ENCODE results near the gene ZNF407.

ZNF407 gene

DNA sequence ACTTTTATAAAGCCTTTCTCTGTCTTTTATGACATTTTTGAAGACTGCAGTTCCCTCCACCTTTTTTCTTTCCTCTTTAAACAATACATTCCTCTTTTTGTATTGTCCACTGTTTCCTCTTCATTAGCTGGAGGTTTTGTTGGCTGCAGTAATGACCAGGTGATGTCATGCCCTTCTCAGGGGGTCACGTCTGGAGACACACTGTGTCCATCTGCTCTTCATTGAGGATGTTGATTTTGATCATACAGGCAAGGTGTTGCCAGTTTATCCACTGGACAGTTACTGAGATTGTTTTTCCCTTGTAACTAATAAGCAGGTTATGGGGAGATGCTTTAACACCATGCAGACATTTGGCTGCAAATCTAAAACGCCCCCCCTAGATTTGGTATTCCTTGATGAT is 19.8 kb downstream of the ZNF407 start:
- ATAC-seq (replicated peaks; ENCODE audit: extremely low read depth, poor library complexity, severe bottlenecking) = no peak
- no peak overlapping the region for H3K27ac Mint-ChIP-seq (ENCODE audit: low read depth)
- peaks cover 1% of the 10 kb centered on the region for H3K36me3 Mint-ChIP-seq (ENCODE audit: insufficient read depth)
- DNase-seq (ENCODE audit: low spot score in 2 of 2) = no peak
- H3K9me3 Mint-ChIP-seq = no peaks in the 10 kb centered on the region
- H3K27me3 Mint-ChIP-seq = no peaks in the 10 kb centered on the region
- no peak overlapping the region for H3K4me3 Mint-ChIP-seq
- H3K4me1 Mint-ChIP-seq = peaks cover 4% of the 10 kb centered on the region

DNA sequence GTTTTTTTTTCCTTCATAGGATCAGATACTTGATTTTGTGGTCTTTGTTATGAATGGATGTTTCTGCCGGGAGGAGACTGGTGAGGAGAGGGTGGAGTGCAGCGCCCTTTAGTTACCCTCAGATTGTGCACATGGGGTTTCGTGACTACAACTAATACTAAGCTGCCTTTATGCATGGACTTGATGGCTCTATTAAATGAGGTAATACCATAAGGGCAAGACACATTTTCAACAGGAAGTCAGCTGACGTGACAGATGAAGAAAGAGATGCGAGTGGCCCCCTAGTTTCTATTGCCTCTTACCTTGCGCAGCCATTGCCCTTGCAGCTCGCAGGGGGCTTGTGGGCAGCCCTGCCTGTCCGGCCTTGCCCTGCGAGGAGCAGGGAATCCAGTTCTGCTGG is 24.4 kb downstream of the ZNF407 start:
- H3K4me1 Mint-ChIP-seq = peaks cover 3% of the 10 kb centered on the region
- H3K27ac Mint-ChIP-seq (ENCODE audit: low read depth) = no peak overlapping the region
- DNase-seq (ENCODE audit: low spot score in 2 of 2) (no peak), ATAC-seq (replicated peaks; ENCODE audit: extremely low read depth, poor library complexity, severe bottlenecking) (no peak)
- no peaks in the 10 kb centered on the region for H3K27me3 Mint-ChIP-seq
- no peak overlapping the region for H3K4me3 Mint-ChIP-seq
- H3K36me3 Mint-ChIP-seq (ENCODE audit: insufficient read depth) = no peaks in the 10 kb centered on the region
- no peaks in the 10 kb centered on the region for H3K9me3 Mint-ChIP-seq

DNA sequence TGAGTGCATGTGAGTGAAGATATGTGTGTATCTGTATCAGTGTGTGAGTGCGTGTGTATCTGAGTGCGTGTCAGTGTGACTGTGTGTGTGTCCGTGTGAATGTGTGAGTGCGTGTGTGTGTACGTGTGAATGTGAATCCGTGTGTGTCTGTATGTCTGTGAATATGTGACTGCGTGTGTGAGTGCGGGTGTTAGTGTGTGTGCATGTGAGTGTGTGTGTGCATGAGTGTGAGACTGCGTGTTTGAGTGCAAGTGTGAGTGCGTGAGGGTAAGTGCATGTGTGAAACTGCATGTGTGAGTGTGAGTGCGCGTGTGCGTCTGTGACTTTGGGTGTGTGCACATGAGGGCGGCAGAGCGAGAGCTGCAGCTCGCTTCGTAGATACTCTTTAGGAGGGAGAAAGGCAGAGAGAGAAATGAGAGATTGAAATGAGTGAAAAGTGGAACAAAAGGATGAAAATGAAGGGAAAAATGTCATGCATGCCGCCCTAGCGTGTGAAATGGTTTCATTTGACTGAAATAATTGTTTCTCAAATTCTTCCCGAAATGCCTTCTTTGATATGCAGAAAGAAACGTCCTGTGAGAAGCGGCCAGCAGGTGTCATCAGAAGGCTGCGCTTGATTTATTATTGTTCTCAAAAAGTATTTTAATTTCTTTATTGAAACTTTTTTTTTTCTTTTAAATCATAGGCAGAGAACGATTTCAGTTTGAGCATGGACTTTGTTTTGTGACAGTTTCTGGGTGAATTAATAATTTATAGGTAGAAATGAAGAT is 25.6 kb downstream of the ZNF407 start:
- no peaks in the 10 kb centered on the region for H3K9me3 Mint-ChIP-seq
- H3K4me3 Mint-ChIP-seq = no peak overlapping the region
- ATAC-seq (replicated peaks; ENCODE audit: extremely low read depth, poor library complexity, severe bottlenecking) (no peak), DNase-seq (ENCODE audit: low spot score in 2 of 2) (no peak)
- H3K4me1 Mint-ChIP-seq = peaks cover 4% of the 10 kb centered on the region
- H3K36me3 Mint-ChIP-seq (ENCODE audit: insufficient read depth) = no peaks in the 10 kb centered on the region
- H3K27ac Mint-ChIP-seq (ENCODE audit: low read depth) = no peak overlapping the region
- no peaks in the 10 kb centered on the region for H3K27me3 Mint-ChIP-seq

DNA sequence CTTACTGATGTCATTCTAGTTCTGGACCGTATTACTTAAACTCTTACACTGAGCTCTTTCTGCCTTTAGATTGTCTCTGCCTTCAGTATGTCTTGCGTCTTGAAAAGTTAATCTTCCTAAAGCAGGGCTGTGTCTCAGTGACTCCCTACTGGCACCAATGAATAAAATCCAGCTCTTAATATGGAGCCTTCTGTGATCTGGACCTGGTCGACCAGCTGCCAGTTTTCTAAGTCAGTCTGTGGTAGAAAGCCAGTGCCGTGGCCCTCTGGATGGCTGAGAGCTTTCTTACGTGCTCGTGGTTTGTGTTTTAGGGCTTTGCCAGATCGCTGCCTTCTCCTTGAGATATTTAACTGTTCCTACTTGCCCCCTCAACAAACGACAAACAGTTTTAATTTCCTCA is 26.8 kb downstream of the ZNF407 start:
- ATAC-seq (replicated peaks; ENCODE audit: extremely low read depth, poor library complexity, severe bottlenecking) (no peak), DNase-seq (ENCODE audit: low spot score in 2 of 2) (no peak)
- Mint-ChIP-seq H3K27me3 (no peaks in the 10 kb centered on the region), H3K27ac (ENCODE audit: low read depth) (no peak overlapping the region), H3K36me3 (ENCODE audit: insufficient read depth) (no peaks in the 10 kb centered on the region), H3K4me3 (no peak overlapping the region), H3K9me3 (no peaks in the 10 kb centered on the region), H3K4me1 (peaks cover 8% of the 10 kb centered on the region)

DNA sequence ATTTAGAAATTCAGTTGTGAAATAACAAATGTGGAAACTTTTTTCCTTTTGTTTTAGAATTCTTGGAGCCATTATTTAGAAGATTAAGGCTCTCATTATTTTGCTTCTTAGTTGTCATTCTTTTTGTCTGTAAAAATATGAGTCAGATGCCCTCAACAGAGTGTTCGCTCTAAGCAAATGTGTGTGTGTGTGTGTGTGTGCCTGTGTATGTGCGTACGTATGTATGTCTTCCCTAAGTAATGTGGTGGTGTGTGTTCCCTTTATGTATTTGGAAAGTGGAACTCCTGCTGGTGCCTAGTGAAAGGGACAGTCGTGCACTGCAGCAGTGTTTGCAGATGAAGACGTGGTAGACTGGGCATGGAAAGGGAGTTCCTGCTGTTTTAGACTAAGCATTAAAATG is 27.5 kb downstream of the ZNF407 start:
- Mint-ChIP-seq H3K9me3 (no peaks in the 10 kb centered on the region), H3K36me3 (ENCODE audit: insufficient read depth) (no peaks in the 10 kb centered on the region), H3K27me3 (no peaks in the 10 kb centered on the region), H3K4me1 (peaks cover 8% of the 10 kb centered on the region), H3K27ac (ENCODE audit: low read depth) (no peak overlapping the region), H3K4me3 (no peak overlapping the region)
- DNase-seq (ENCODE audit: low spot score in 2 of 2) (no peak), ATAC-seq (replicated peaks; ENCODE audit: extremely low read depth, poor library complexity, severe bottlenecking) (no peak)

DNA sequence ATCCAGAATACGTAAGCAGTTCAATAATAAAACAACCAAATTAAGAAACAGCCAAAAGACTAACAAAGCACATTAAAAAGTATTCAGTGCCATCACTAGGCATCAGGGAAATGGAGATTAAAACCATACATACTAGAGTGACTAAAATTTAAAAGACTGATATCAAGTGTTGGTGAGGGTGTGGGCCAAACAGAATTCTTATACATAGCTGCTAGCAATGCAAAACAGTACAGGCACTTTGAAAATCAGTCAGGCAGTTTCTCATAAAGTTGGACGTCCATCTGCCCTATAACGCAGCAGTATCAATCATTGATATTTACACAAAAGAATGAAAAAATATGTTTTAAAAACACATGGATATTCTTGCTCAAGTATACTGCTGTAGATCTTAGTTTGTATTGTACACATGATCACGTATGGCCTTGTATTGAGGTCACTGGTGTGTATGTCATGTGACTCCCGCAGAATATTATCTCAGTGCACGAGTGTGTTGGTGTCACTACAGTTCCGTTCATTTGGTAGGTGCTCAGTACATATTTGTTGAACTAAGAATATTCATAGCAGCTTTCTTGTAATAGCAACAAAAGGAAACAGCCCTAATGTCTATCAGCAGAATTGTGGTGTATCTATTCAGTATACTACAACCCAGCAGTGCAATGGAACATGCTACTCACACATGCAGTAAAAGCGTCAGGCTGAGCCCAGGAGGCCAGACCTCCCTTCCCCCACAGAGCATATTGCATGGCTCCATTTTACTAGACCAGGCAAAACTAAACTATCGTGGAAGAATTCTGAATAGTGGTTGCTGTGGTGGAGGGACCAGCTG is 28.6 kb downstream of the ZNF407 start:
- Mint-ChIP-seq H3K9me3 (no peaks in the 10 kb centered on the region), H3K4me3 (no peak overlapping the region), H3K27ac (ENCODE audit: low read depth) (no peak overlapping the region), H3K4me1 (peaks cover 16% of the 10 kb centered on the region), H3K36me3 (ENCODE audit: insufficient read depth) (peaks cover 4% of the 10 kb centered on the region), H3K27me3 (no peaks in the 10 kb centered on the region)
- DNase-seq (ENCODE audit: low spot score in 2 of 2) (no peak), ATAC-seq (replicated peaks; ENCODE audit: extremely low read depth, poor library complexity, severe bottlenecking) (no peak)

DNA sequence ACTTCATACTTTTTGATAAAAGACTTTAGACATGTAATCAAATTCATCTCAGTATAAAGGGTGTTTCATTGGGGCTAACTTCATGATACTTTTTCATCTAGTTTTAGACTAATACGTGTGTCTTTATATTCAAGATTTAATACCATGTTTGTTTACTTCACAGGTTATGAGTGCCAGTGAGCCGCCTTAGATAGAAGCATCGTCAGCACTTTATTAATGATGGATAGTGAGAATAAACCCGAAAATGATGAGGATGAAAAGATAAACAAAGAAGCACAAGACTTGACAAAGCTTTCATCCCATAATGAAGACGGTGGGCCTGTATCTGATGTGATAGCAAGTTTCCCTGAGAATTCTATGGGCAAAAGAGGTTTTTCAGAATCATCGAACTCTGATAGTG is 33.1 kb downstream of the ZNF407 start:
- Mint-ChIP-seq H3K27ac (ENCODE audit: low read depth) (peak overlapping the region; percentile 88), H3K36me3 (ENCODE audit: insufficient read depth) (peaks cover 16% of the 10 kb centered on the region), H3K9me3 (no peaks in the 10 kb centered on the region), H3K4me3 (peak overlapping the region; percentile 71), H3K27me3 (no peaks in the 10 kb centered on the region), H3K4me1 (peaks cover 46% of the 10 kb centered on the region)
- no peak for DNase-seq (ENCODE audit: low spot score in 2 of 2)
- no peak for ATAC-seq (replicated peaks; ENCODE audit: extremely low read depth, poor library complexity, severe bottlenecking)

DNA sequence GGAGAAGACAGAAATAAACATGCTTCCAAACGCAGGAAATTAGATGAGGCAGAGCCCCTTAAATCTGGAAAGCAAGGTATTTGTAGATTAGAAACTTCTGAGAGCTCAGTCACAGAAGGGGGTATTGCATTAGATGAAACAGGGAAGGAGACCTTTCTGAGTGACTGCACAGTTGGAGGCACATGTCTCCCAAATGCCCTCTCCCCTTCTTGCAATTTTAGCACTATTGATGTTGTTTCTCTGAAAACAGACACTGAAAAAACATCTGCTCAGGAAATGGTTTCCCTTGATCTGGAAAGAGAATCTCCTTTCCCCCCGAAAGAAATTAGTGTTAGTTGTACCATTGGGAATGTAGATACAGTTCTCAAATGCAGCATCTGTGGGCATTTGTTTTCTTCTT is 33.5 kb downstream of the ZNF407 start:
- peak overlapping the region; percentile 88 for H3K27ac Mint-ChIP-seq (ENCODE audit: low read depth)
- H3K4me1 Mint-ChIP-seq = peaks cover 46% of the 10 kb centered on the region
- DNase-seq (ENCODE audit: low spot score in 2 of 2) (no peak), ATAC-seq (replicated peaks; ENCODE audit: extremely low read depth, poor library complexity, severe bottlenecking) (no peak)
- no peaks in the 10 kb centered on the region for H3K9me3 Mint-ChIP-seq
- H3K4me3 Mint-ChIP-seq = peak overlapping the region; percentile 71
- peaks cover 16% of the 10 kb centered on the region for H3K36me3 Mint-ChIP-seq (ENCODE audit: insufficient read depth)
- H3K27me3 Mint-ChIP-seq = no peaks in the 10 kb centered on the region

DNA sequence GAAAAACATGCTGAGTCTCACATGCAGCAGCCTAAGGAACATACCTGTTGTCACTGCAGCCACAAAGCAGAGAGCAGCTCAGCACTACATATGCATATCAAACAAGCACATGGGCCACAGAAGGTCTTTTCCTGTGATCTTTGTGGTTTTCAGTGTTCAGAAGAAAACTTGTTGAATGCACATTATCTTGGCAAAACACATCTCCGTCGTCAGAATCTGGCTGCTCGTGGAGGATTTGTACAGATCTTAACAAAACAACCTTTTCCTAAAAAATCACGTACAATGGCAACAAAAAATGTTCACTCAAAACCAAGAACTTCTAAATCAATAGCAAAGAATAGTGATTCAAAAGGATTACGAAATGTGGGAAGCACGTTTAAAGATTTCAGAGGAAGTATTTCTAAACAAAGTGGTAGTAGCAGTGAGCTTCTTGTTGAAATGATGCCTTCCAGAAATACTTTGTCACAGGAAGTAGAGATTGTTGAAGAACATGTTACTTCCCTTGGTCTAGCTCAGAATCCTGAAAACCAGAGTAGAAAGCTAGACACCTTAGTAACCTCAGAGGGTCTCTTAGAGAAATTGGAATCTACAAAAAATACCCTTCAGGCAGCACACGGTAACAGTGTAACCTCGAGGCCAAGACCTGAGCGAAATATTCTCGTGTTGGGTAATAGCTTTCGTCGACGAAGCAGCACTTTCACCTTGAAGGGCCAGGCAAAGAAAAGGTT is 34.1 kb downstream of the ZNF407 start:
- no peak for DNase-seq (ENCODE audit: low spot score in 2 of 2)
- Mint-ChIP-seq H3K4me1 (peaks cover 46% of the 10 kb centered on the region), H3K36me3 (ENCODE audit: insufficient read depth) (peaks cover 16% of the 10 kb centered on the region), H3K9me3 (no peaks in the 10 kb centered on the region), H3K4me3 (peak overlapping the region; percentile 71), H3K27ac (ENCODE audit: low read depth) (peak overlapping the region; percentile 88), H3K27me3 (no peaks in the 10 kb centered on the region)
- ATAC-seq (replicated peaks; ENCODE audit: extremely low read depth, poor library complexity, severe bottlenecking) = peak; percentile 72

DNA sequence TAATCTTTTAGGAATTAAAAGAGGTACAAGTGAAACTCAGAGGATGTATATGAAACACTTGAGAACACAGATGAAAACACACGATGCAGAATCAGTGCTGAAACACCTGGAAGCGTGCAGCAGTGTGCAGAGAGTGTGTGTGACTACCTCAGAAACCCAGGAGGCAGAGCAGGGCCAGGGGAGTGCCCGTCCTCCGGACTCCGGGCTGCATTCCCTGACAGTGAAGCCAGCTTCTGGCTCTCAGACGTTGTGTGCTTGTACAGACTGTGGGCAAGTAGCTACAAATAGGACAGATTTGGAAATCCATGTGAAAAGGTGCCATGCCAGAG is 34.6 kb downstream of the ZNF407 start:
- no peaks in the 10 kb centered on the region for H3K9me3 Mint-ChIP-seq
- no peaks in the 10 kb centered on the region for H3K27me3 Mint-ChIP-seq
- no peak for ATAC-seq (replicated peaks; ENCODE audit: extremely low read depth, poor library complexity, severe bottlenecking)
- no peak for DNase-seq (ENCODE audit: low spot score in 2 of 2)
- H3K27ac Mint-ChIP-seq (ENCODE audit: low read depth) = peak overlapping the region; percentile 88
- peaks cover 43% of the 10 kb centered on the region for H3K4me1 Mint-ChIP-seq
- peaks cover 16% of the 10 kb centered on the region for H3K36me3 Mint-ChIP-seq (ENCODE audit: insufficient read depth)
- peak overlapping the region; percentile 71 for H3K4me3 Mint-ChIP-seq

DNA sequence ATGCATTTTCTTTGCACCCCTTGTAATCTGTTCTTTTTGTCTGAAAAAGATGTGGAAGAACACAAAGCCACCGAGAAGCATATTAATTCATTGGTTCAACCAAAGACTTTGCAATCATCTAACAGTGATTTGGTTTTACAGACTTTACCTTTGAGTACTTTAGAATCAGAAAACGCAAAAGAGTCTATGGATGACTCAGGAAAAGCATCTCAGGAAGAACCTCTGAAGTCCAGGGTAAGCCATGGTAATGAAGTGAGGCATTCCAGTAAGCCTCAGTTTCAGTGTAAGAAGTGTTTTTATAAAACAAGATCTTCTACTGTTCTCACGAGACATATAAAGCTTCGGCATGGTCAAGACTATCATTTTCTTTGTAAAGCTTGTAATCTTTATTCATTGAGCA is 35.2 kb downstream of the ZNF407 start:
- H3K27me3 Mint-ChIP-seq = no peaks in the 10 kb centered on the region
- H3K4me1 Mint-ChIP-seq = peaks cover 43% of the 10 kb centered on the region
- no peak overlapping the region for H3K27ac Mint-ChIP-seq (ENCODE audit: low read depth)
- ATAC-seq (replicated peaks; ENCODE audit: extremely low read depth, poor library complexity, severe bottlenecking) = no peak
- H3K36me3 Mint-ChIP-seq (ENCODE audit: insufficient read depth) = peaks cover 16% of the 10 kb centered on the region
- H3K4me3 Mint-ChIP-seq = no peak overlapping the region
- no peaks in the 10 kb centered on the region for H3K9me3 Mint-ChIP-seq
- DNase-seq (ENCODE audit: low spot score in 2 of 2) = no peak

DNA sequence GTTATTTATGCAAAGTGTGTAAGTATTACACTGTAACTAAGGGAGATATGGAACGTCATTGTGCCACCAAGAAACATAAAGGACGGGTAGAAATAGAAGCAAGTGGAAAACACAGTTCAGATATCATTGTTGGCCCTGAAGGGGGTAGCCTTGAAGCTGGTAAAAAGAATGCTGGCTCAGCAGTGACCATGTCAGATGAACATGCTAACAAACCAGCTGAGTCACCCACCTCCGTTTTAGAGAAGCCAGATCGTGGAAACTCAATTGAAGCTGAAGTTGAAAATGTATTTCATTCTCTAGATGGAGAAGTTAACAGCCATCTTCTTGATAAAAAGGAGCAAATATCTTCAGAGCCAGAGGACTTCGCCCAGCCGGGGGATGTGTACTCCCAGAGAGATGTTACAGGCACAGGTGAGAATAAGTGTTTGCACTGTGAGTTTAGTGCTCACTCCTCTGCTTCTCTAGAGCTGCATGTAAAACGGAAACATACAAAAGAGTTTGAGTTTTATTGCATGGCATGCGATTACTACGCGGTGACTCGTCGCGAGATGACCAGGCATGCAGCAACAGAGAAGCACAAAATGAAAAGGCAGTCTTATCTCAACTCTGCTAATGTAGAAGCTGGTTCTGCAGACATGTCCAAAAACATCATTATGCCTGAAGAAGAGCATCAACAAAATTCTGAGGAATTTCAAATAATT is 36.1 kb downstream of the ZNF407 start:
- H3K9me3 Mint-ChIP-seq = no peaks in the 10 kb centered on the region
- no peak overlapping the region for H3K4me3 Mint-ChIP-seq
- H3K36me3 Mint-ChIP-seq (ENCODE audit: insufficient read depth) = peaks cover 16% of the 10 kb centered on the region
- no peak overlapping the region for H3K27ac Mint-ChIP-seq (ENCODE audit: low read depth)
- ATAC-seq (replicated peaks; ENCODE audit: extremely low read depth, poor library complexity, severe bottlenecking) (no peak), DNase-seq (ENCODE audit: low spot score in 2 of 2) (no peak)
- H3K27me3 Mint-ChIP-seq = no peaks in the 10 kb centered on the region
- H3K4me1 Mint-ChIP-seq = peaks cover 41% of the 10 kb centered on the region

Measured in central memory CD8-positive, alpha-beta T cell (primary cell).